Loucy (cell line): ENCODE measurements around the gene OSR1.
"Not testable (repeated sequence)": the region's sequence is repeated elsewhere in the genome, so short reads cannot be mapped to it uniquely, and the experiment has no call there.

ENCODE experiments used
- EZH2phosphoT487 ChIP-seq: fragments of 200-600 bp; IDR thresholded peaks from 2 replicates; pipeline ENCODE4 v1.6.1; 2018; ENCODE audit warnings: antibody characterized with exemption, mild to moderate bottlenecking, moderate library complexity, borderline replicate concordance
- TF ChIP-seq, protein P1 (sequence below): fragments of 200-600 bp; sonication (generic); conservative IDR thresholded peaks from 2 replicates; pipeline ENCODE4 v1.5.1; 2014; ENCODE audit warnings: mild to moderate bottlenecking, antibody characterized with exemption, low read length

DNA sequence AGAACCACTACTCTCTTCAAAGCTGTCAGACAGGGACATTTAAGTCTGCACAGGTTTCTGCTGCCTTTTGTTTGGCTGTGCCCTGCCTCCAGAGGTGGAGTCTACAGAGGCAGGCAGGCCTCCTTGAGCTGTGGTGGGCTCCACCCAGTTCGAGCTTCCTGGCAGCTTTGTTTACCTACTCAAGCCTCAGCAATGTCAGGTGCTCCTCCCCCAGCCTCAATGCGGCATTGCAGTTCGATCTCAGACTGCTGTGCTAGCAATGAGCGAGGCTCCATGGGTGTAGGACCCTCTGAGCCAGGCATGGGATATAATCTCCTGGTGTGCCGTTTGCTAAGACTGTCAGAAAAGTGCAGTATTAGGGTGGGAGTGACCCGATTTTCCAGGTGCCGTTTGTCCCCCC is 31.0 kb upstream of the OSR1 start:
- TF ChIP-seq, protein P1, sequence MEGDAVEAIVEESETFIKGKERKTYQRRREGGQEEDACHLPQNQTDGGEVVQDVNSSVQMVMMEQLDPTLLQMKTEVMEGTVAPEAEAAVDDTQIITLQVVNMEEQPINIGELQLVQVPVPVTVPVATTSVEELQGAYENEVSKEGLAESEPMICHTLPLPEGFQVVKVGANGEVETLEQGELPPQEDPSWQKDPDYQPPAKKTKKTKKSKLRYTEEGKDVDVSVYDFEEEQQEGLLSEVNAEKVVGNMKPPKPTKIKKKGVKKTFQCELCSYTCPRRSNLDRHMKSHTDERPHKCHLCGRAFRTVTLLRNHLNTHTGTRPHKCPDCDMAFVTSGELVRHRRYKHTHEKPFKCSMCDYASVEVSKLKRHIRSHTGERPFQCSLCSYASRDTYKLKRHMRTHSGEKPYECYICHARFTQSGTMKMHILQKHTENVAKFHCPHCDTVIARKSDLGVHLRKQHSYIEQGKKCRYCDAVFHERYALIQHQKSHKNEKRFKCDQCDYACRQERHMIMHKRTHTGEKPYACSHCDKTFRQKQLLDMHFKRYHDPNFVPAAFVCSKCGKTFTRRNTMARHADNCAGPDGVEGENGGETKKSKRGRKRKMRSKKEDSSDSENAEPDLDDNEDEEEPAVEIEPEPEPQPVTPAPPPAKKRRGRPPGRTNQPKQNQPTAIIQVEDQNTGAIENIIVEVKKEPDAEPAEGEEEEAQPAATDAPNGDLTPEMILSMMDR = not testable (repeated sequence)
- not testable (repeated sequence) for TF ChIP-seq EZH2phosphoT487
